HEK293 (cell line): ENCODE results near the gene CDH23.
A peak's percentile ranks its signal among the peaks of the same experiment; 100 is the strongest.

Experiments
- CTCF ChIA-PET: fragments of 350-600 bp; formaldehyde crosslinking; extraction: SDS; loops from one replicate; lab custom pipeline; 2021; ENCODE audit warnings: antibody characterized with exemption; lab: Yijun Ruan, JAX
- POLR2A ChIA-PET: fragments of 300-600 bp; formaldehyde crosslinking; extraction: SDS; loops from one replicate; lab custom pipeline; 2020; ENCODE audit warnings: antibody characterized with exemption, inconsistent platforms; lab: Yijun Ruan, JAX
- H3K27ac ChIP-seq: fragments of 200-500 bp; sonication (Bioruptor generic); 2 replicates; pipeline ENCODE4 v1.5.1; 2014; ENCODE audit warnings: low read depth, low read length, control low read depth, inconsistent platforms; ENCODE audit errors: extremely low read depth
- H3K36me3 ChIP-seq, 2 experiments: fragments of 200-500 bp in 1 of 2; sonication (Bioruptor generic) in 1 of 2; 1 replicate in 1 of 2; 2 replicates in 1 of 2; pipeline ENCODE4 v1.5.1; 2014 to 2017; ENCODE audit warnings: inconsistent platforms in 2 of 2, low read length in 2 of 2; ENCODE audit not compliant: control insufficient read depth in 2 of 2, insufficient read depth in 1 of 2
- H3K4me1 ChIP-seq: fragments of 200-500 bp; sonication (Bioruptor generic); 2 replicates; pipeline ENCODE4 v1.5.1; 2014; ENCODE audit warnings: mild to moderate bottlenecking, low read length, inconsistent platforms; ENCODE audit not compliant: control insufficient read depth, insufficient read depth
- H3K4me3 ChIP-seq: 2 replicates; pipeline ENCODE4 v1.5.1; 2011; ENCODE audit warnings: low read depth, mild to moderate bottlenecking, control low read depth, low read length, moderate library complexity
- H3K9me3 ChIP-seq: fragments of 200-500 bp; sonication (Bioruptor generic); 2 replicates; pipeline ENCODE4 v1.5.1; 2014; ENCODE audit warnings: low read depth, low read length, inconsistent platforms; ENCODE audit not compliant: control insufficient read depth, insufficient read depth
- BCL11A ChIP-seq: fragments of 450-650 bp; formaldehyde crosslinking; IDR thresholded peaks from 2 replicates; pipeline ENCODE4 v1.5.1; 2016; ENCODE audit warnings: low read depth, missing biosample characterization, missing genetic modification characterization
- GLI2 ChIP-seq: fragments of 450-650 bp; formaldehyde crosslinking; IDR thresholded peaks from 2 replicates; pipeline ENCODE4; 2017; ENCODE audit warnings: missing biosample characterization, missing genetic modification characterization, low read depth, borderline replicate concordance
- GLIS2 ChIP-seq: fragments of 450-650 bp; formaldehyde crosslinking; IDR thresholded peaks from 2 replicates; pipeline ENCODE4 v1.5.1; 2016; ENCODE audit warnings: missing biosample characterization, missing genetic modification characterization
- KLF1 ChIP-seq: fragments of 450-650 bp; formaldehyde crosslinking; IDR thresholded peaks from 2 replicates; pipeline ENCODE4 v1.5.1; 2016; ENCODE audit warnings: missing biosample characterization, missing genetic modification characterization
- MZF1 ChIP-seq: fragments of 450-650 bp; formaldehyde crosslinking; IDR thresholded peaks from 2 replicates; pipeline ENCODE4 v1.5.1; 2017; ENCODE audit warnings: missing biosample characterization, missing genetic modification characterization, borderline replicate concordance
- ZEB2 ChIP-seq: fragments of 450-650 bp; formaldehyde crosslinking; IDR thresholded peaks from 2 replicates; pipeline ENCODE4 v1.5.1; 2016; ENCODE audit warnings: missing biosample characterization, missing genetic modification characterization
- ZFHX2 ChIP-seq: fragments of 450-650 bp; formaldehyde crosslinking; conservative IDR thresholded peaks from 2 replicates; pipeline ENCODE4 v1.5.1; 2016; ENCODE audit warnings: missing biosample characterization, missing genetic modification characterization
- ZFP69B ChIP-seq: fragments of 450-650 bp; formaldehyde crosslinking; IDR thresholded peaks from 2 replicates; pipeline ENCODE4 v1.5.1; 2016; ENCODE audit warnings: missing biosample characterization, missing genetic modification characterization
- ZNF16 ChIP-seq: fragments of 450-650 bp; formaldehyde crosslinking; IDR thresholded peaks from 2 replicates; pipeline ENCODE4 v1.5.1; 2016; ENCODE audit warnings: low read depth, missing biosample characterization, missing genetic modification characterization
- ZNF350 ChIP-seq: fragments of 450-650 bp; formaldehyde crosslinking; IDR thresholded peaks from 2 replicates; pipeline ENCODE4 v1.5.0; 2017; ENCODE audit warnings: missing biosample characterization, mild to moderate bottlenecking, missing genetic modification characterization
- ZNF366 ChIP-seq: fragments of 450-650 bp; formaldehyde crosslinking; conservative IDR thresholded peaks from 2 replicates; pipeline ENCODE4 v1.5.1; 2016; ENCODE audit warnings: missing biosample characterization, missing genetic modification characterization
- ZNF37A ChIP-seq: fragments of 450-650 bp; IDR thresholded peaks from 2 replicates; pipeline ENCODE4 v1.5.1; 2018; ENCODE audit warnings: missing biosample characterization, missing genetic modification characterization
- ZNF404 ChIP-seq: fragments of 450-650 bp; formaldehyde crosslinking; IDR thresholded peaks from 2 replicates; pipeline ENCODE4 v1.5.1; 2017; ENCODE audit warnings: missing biosample characterization, missing genetic modification characterization
- ZNF426 ChIP-seq: fragments of 450-650 bp; formaldehyde crosslinking; IDR thresholded peaks from 2 replicates; pipeline ENCODE4 v1.5.1; 2017; ENCODE audit warnings: missing biosample characterization, missing genetic modification characterization, mild to moderate bottlenecking, inconsistent platforms, moderate library complexity
- ZNF510 ChIP-seq: fragments of 450-650 bp; formaldehyde crosslinking; IDR thresholded peaks from 2 replicates; pipeline ENCODE4 v1.5.1; 2018; ENCODE audit warnings: mild to moderate bottlenecking, missing genetic modification characterization, missing biosample characterization; ENCODE audit not compliant: insufficient replicate concordance
- ZNF585B ChIP-seq: fragments of 450-650 bp; formaldehyde crosslinking; IDR thresholded peaks from 2 replicates; pipeline ENCODE4 v1.5.1; 2016; ENCODE audit warnings: missing biosample characterization, missing genetic modification characterization
- ZNF658 ChIP-seq: fragments of 450-650 bp; formaldehyde crosslinking; IDR thresholded peaks from 2 replicates; pipeline ENCODE4; 2016; ENCODE audit warnings: missing biosample characterization, missing genetic modification characterization
- ZNF677 ChIP-seq: fragments of 450-650 bp; IDR thresholded peaks from 2 replicates; pipeline ENCODE4 v1.5.0; 2018; ENCODE audit warnings: missing biosample characterization, mild to moderate bottlenecking, missing genetic modification characterization, moderate library complexity
- ZNF747 ChIP-seq: fragments of 450-650 bp; formaldehyde crosslinking; IDR thresholded peaks from 2 replicates; pipeline ENCODE4 v1.5.1; 2016; ENCODE audit warnings: missing biosample characterization, missing genetic modification characterization
- ZSCAN23 ChIP-seq: fragments of 450-650 bp; formaldehyde crosslinking; IDR thresholded peaks from 2 replicates; pipeline ENCODE4 v1.5.1; 2016; ENCODE audit warnings: missing biosample characterization, missing genetic modification characterization
- TF ChIP-seq, protein P1 (sequence below): fragments of 450-650 bp; formaldehyde crosslinking; IDR thresholded peaks from 2 replicates; pipeline ENCODE4 v1.5.1; 2017; ENCODE audit warnings: missing biosample characterization, missing genetic modification characterization
- TF ChIP-seq, protein P2 (sequence below): fragments of 450-650 bp; formaldehyde crosslinking; IDR thresholded peaks from 2 replicates; pipeline ENCODE4 v1.5.1; 2016; ENCODE audit warnings: missing biosample characterization, missing genetic modification characterization
- TF ChIP-seq, protein P3 (sequence below): fragments of 450-650 bp; formaldehyde crosslinking; IDR thresholded peaks from 2 replicates; pipeline ENCODE4 v1.5.1; 2016; ENCODE audit warnings: missing biosample characterization, missing genetic modification characterization
- TF ChIP-seq, protein P4 (sequence below): fragments of 450-650 bp; formaldehyde crosslinking; IDR thresholded peaks from 2 replicates; pipeline ENCODE4 v1.5.1; 2016; ENCODE audit warnings: missing biosample characterization, missing genetic modification characterization

CDH23 gene

DNA sequence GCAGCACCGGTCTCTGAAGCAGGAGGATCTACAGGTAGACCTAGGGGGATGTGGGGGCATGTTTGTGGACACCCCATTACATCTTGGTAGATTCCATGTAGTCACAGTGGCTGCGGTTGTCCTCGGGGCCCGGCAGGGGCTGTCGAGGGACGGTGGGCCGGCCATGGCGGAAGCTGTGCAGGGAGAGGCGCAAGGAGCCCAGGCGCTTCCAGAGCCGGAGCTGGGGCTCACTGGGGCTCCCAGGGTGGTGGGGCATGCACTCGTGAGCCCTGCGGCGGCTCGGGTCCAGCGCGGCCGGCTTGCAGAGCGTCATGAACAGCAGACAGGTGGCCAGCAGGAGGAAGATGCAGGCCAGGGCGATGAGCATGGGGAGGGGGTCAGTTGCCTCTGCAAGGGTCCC, 319.1 kb downstream of the CDH23 start (continued):
- TF ChIP-seq ZNF747 (no peak), ZNF677 (no peak), ZNF350 (tag by site-specific recombination) (no peak), GLIS2 (tag by site-specific recombination) (no peak), ZNF366 (no peak)
- TF ChIP-seq, protein P1, sequence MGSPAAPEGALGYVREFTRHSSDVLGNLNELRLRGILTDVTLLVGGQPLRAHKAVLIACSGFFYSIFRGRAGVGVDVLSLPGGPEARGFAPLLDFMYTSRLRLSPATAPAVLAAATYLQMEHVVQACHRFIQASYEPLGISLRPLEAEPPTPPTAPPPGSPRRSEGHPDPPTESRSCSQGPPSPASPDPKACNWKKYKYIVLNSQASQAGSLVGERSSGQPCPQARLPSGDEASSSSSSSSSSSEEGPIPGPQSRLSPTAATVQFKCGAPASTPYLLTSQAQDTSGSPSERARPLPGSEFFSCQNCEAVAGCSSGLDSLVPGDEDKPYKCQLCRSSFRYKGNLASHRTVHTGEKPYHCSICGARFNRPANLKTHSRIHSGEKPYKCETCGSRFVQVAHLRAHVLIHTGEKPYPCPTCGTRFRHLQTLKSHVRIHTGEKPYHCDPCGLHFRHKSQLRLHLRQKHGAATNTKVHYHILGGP (tag by site-specific recombination), result no peak
- TF ChIP-seq, protein P2, sequence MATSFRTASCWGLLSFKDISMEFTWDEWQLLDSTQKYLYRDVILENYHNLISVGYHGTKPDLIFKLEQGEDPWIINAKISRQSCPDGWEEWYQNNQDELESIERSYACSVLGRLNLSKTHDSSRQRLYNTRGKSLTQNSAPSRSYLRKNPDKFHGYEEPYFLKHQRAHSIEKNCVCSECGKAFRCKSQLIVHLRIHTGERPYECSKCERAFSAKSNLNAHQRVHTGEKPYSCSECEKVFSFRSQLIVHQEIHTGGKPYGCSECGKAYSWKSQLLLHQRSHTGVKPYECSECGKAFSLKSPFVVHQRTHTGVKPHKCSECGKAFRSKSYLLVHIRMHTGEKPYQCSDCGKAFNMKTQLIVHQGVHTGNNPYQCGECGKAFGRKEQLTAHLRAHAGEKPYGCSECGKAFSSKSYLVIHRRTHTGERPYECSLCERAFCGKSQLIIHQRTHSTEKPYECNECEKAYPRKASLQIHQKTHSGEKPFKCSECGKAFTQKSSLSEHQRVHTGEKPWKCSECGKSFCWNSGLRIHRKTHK, result no peak

DNA sequence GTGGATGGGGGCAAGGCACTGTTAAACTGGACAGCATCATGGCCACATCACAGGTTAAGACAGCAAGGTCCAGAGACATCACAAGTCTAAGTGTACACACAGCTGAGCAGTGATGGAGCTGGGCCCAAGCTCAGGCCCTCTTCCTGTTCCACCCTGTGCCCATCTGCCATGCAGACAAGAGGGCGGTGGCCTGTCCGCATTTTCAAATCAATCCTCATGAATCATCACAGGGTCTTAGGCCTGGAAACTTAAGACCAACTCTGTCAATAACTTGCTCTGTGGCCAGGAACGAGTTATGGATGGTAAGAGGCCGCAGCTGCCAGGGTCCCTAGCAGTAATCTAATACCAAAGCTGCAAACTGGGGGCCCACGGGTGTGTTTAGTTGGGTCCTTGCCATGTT, 319.7 kb downstream of the CDH23 start:
- ChIA-PET POLR2A (no interaction called here), CTCF (interaction anchor here (0.6 to 1.5 kb wide), 7 partner anchors 8 to 402 kb away, joined by 3 to 6 read pairs (median 3); no protein-coding TSS in a partner anchor)
- Histone ChIP-seq H3K9me3 (no peaks in the 10 kb centered on the region), H3K36me3 (no peaks in the 10 kb centered on the region), H3K4me3 (no peak overlapping the region), H3K4me1 (no peaks in the 10 kb centered on the region), H3K27ac (no peak overlapping the region)
- TF ChIP-seq MZF1 (no peak), ZNF37A (tag by site-specific recombination) (no peak), ZEB2 (tag by site-specific recombination) (no peak), ZNF426 (no peak), ZNF658 (tag by site-specific recombination) (no peak), GLI2 (tag by site-specific recombination) (no peak), BCL11A (tag by site-specific recombination) (no peak), ZNF510 (tag by site-specific recombination) (no peak), ZFHX2 (tag by site-specific recombination) (no peak), ZNF404 (no peak), ZSCAN23 (no peak)
- TF ChIP-seq, protein P3, sequence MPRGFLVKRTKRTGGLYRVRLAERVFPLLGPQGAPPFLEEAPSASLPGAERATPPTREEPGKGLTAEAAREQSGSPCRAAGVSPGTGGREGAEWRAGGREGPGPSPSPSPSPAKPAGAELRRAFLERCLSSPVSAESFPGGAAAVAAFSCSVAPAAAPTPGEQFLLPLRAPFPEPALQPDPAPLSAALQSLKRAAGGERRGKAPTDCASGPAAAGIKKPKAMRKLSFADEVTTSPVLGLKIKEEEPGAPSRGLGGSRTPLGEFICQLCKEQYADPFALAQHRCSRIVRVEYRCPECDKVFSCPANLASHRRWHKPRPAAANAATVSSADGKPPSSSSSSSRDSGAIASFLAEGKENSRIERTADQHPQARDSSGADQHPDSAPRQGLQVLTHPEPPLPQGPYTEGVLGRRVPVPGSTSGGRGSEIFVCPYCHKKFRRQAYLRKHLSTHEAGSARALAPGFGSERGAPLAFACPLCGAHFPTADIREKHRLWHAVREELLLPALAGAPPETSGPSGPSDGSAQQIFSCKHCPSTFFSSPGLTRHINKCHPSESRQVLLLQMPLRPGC, result no peak
- TF ChIP-seq, protein P4, sequence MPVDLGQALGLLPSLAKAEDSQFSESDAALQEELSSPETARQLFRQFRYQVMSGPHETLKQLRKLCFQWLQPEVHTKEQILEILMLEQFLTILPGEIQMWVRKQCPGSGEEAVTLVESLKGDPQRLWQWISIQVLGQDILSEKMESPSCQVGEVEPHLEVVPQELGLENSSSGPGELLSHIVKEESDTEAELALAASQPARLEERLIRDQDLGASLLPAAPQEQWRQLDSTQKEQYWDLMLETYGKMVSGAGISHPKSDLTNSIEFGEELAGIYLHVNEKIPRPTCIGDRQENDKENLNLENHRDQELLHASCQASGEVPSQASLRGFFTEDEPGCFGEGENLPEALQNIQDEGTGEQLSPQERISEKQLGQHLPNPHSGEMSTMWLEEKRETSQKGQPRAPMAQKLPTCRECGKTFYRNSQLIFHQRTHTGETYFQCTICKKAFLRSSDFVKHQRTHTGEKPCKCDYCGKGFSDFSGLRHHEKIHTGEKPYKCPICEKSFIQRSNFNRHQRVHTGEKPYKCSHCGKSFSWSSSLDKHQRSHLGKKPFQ (tag by site-specific recombination), result no peak

DNA sequence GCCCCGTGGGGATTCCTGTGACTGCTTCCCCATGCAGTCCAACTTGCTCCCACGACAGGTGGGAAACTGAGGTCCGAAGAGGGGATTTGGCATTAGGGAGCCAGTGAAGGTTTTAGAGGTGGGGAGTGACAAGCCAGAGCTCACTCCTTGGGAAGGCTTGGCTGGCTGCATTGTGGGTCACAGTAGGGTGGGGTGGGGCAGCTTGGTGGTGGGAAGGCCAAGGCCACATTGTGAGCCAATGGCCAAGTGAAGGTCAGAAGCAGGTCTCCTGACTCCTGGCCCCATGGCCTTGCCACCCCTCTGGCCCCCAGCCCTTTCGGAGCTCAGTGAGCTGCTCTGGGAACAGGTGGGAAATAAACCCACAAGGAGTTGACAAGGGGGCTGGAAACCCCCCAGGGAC, 320.3 kb downstream of the CDH23 start:
- TF ChIP-seq ZNF585B (no peak), ZFP69B (tag by site-specific recombination) (no peak), KLF1 (tag by site-specific recombination) (no peak), ZNF16 (tag by site-specific recombination) (peak; percentile 64; the same call in 1 of the 2 replicates)
- Histone ChIP-seq H3K36me3 (no peaks in the 10 kb centered on the region), H3K9me3 (no peaks in the 10 kb centered on the region), H3K4me1 (no peaks in the 10 kb centered on the region), H3K4me3 (no peak overlapping the region), H3K27ac (no peak overlapping the region)
- ChIA-PET CTCF (interaction anchor here (0.9 to 1.2 kb wide), 3 partner anchors 9 to 231 kb away, joined by 3 to 5 read pairs (median 4); no protein-coding TSS in a partner anchor), POLR2A (no interaction called here)
